Measurements from ENCODE around the gene PCNA.

- TF ChIP-seq CTCF (IDR thresholded peaks at IDR 0.05; ENCODE audit: low read depth, low read length) (no peak), POLR2A (IDR thresholded peaks at IDR 0.05; ENCODE audit: extremely low read depth, insufficient read length) (no peak), MAX (IDR thresholded peaks at IDR 0.05; ENCODE audit: low read depth, low read length) (no peak), MYC (IDR thresholded peaks at IDR 0.05; ENCODE audit: low read depth, low read length) (no peak)
Observed at GRCh38 chr20:5131502-5131901, 11.7 kb upstream of the PCNA start.

All from NB4 (cell line).